Stimulated activated CD4-positive, alpha-beta T cell treated with anti-CD3 and anti-CD28 coated beads, Interleukin-4, amount 100 ng/mL, for 1 hour (primary cell): Measurements from ENCODE around the gene FAM174C.

Source experiments
- DNase-seq: peaks from one replicate; pipeline ENCODE4 v3.0.0-alpha.2; 2020

The FAM174C gene

GRCh38 chr19:1251330-1252220 lies 23.8 kb upstream of the FAM174C start:
- peak; percentile 68 for DNase-seq

GRCh38 chr19:1252221-1252820 lies 23.0 kb upstream of the FAM174C start:
- DNase-seq = peak; percentile 50

- DNase-seq = peak; percentile 69
Observed at GRCh38 chr19:1252821-1253513, 22.4 kb upstream of the FAM174C start.

GRCh38 chr19:1253514-1254080 lies 21.7 kb upstream of the FAM174C start:
- no peak for DNase-seq

- DNase-seq = no peak
Observed at GRCh38 chr19:1254081-1254527, 21.2 kb upstream of the FAM174C start.

GRCh38 chr19:1254530-1255185 lies 20.7 kb upstream of the FAM174C start:
- DNase-seq = no peak

- no peak for DNase-seq
Observed at GRCh38 chr19:1255186-1256161, 19.9 kb upstream of the FAM174C start.

GRCh38 chr19:1256646-1257474 lies 18.5 kb upstream of the FAM174C start:
- DNase-seq = no peak

GRCh38 chr19:1257475-1258162 lies 17.7 kb upstream of the FAM174C start:
- DNase-seq = no peak

GRCh38 chr19:1258163-1258492 lies 17.2 kb upstream of the FAM174C start:
- no peak for DNase-seq

- no peak for DNase-seq
Observed at GRCh38 chr19:1258707-1259205, 16.6 kb upstream of the FAM174C start.

- peak; percentile 64 for DNase-seq
Observed at GRCh38 chr19:1259206-1259875, 16.0 kb upstream of the FAM174C start.

- DNase-seq = peak; percentile 48
Observed at GRCh38 chr19:1259876-1260748, 15.2 kb upstream of the FAM174C start.

GRCh38 chr19:1260749-1261537 lies 14.4 kb upstream of the FAM174C start:
- DNase-seq = peak; percentile 96

GRCh38 chr19:1261538-1261797 lies 13.9 kb upstream of the FAM174C start:
- no peak for DNase-seq

- DNase-seq = no peak
Observed at GRCh38 chr19:1261798-1262622, 13.3 kb upstream of the FAM174C start.
